Muscle of back (tissue), 13 donors: ENCODE measurements around the gene DENND4B. TPM values are rescaled to one million over a fixed set of nuclear protein-coding genes. Genes with fewer than 3 reads are reported as not detected.
"Not testable (repeated sequence)": the region's sequence is repeated elsewhere in the genome, so short reads cannot be mapped to it uniquely, and the experiment has no call there.

Source experiments
- DNase-seq, 3 donors: peaks; one replicate each; pipeline versions ENCODE4 v3.0.0 to v3.0.0-alpha.2; 2013
- long read RNA-seq, 9 donors: transcript quantifications; one replicate each; lab custom pipeline, GENCODE V29; 2026
- polyA plus RNA-seq, 10 donors: library from polyadenylated mRNA; unstranded; fragments of 120-200 nt; gene quantifications; one replicate each; pipeline ENCODE4 v1.2.1, GENCODE V29; 2013; ENCODE audit not compliant: insufficient read length in 10 of 10

Gene DENND4B
- polyA plus RNA-seq, result 10 to 100 TPM; 18.7 to 44.4 (median 30.2) TPM
- long read RNA-seq, donor 1, partial matches to known transcripts, result 0 of 1 reads
- long read RNA-seq, donor 1, other reads (novel, unspliced or antisense), result 0 of 1 reads
- long read RNA-seq, donor 2, partial matches to known transcripts, result 0 of 1 reads
- long read RNA-seq, donor 2, other reads (novel, unspliced or antisense), result 0 of 1 reads
- long read RNA-seq, donor 3, result 0 reads
- long read RNA-seq, donor 4, result 0 reads
- long read RNA-seq, donor 5, result 0 reads
- long read RNA-seq, donor 6, result 0 reads
- long read RNA-seq, donor 7, result 0 reads
- long read RNA-seq, donor 8, result 0 reads
- long read RNA-seq, donor 9, result 0 reads

GRCh38 chr1:153946622-153947241 is at the start of gene DENND4B:
TSS of gene DENND4B (minus strand) at chr1:153946718. CDS start at chr1:153944374, 2,344 bp downstream.
- peak; percentile 68 to 93 (median 87) for DNase-seq

- DNase-seq, result no peak
These were observed 49.1 kb upstream of the DENND4B start for GRCh38 chr1:153995640-153996039.

- DNase-seq, result no peak
These were observed 48.7 kb upstream of the DENND4B start for GRCh38 chr1:153995202-153995601.

- DNase-seq, result no peak
These were observed 45.3 kb upstream of the DENND4B start for GRCh38 chr1:153991806-153992205.

GRCh38 chr1:153991151-153991630 is 44.7 kb upstream of the DENND4B start:
- DNase-seq, result no peak

GRCh38 chr1:153990468-153991150 is 44.1 kb upstream of the DENND4B start, which contains the start of gene RPS27:
TSS of gene RPS27 (plus strand) at chr1:153990762. CDS start at chr1:153990797, 35 bp downstream.
- DNase-seq, result peak; percentile 97 to 99 (median 98)

GRCh38 chr1:153987621-153988020 is 41.1 kb upstream of the DENND4B start:
- DNase-seq, result no peak

- DNase-seq, result peak; percentile 83 to 92 (median 86)
These were observed 39.6 kb upstream of the DENND4B start, which contains the start of gene RAB13 for GRCh38 chr1:153985941-153986761. TSS of gene RAB13 (minus strand) at chr1:153986339. CDS start at chr1:153986236, 103 bp downstream.

GRCh38 chr1:153985341-153985912 is 38.9 kb upstream of the DENND4B start:
- DNase-seq, result peak in 2 of 3 donors; percentile 62 to 69

- no peak for DNase-seq
These were observed 37.8 kb upstream of the DENND4B start for GRCh38 chr1:153984123-153984894.

- not testable (repeated sequence) for DNase-seq
These were observed 35.2 kb upstream of the DENND4B start for GRCh38 chr1:153981735-153982134.

- DNase-seq, result not testable (repeated sequence)
These were observed 32.6 kb upstream of the DENND4B start for GRCh38 chr1:153979091-153979490.

- DNase-seq, result no peak
These were observed 31.9 kb upstream of the DENND4B start for GRCh38 chr1:153978274-153978909.

GRCh38 chr1:153977250-153978240 is 31.0 kb upstream of the DENND4B start, which contains the start of gene JTB:
TSS of gene JTB (minus strand) at chr1:153977674. CDS start at chr1:153977252, 422 bp downstream.
- DNase-seq, result peak; percentile 84 to 96 (median 85)

- peak in 1 of 3 donors; percentile 21 for DNase-seq
These were observed 30.3 kb upstream of the DENND4B start for GRCh38 chr1:153976819-153977249.

GRCh38 chr1:153973525-153973924 is 27.0 kb upstream of the DENND4B start:
- DNase-seq, result no peak

GRCh38 chr1:153973071-153973470 is 26.6 kb upstream of the DENND4B start:
- DNase-seq, result no peak

GRCh38 chr1:153970346-153970745 is 23.8 kb upstream of the DENND4B start:
- no peak for DNase-seq
